Suppressor macrophage treated with lipopolysaccharide for 4 hours (primary cell): ENCODE results near the gene GMIP.
"Not testable (repeated sequence)": the region's sequence is repeated elsewhere in the genome, so short reads cannot be mapped to it uniquely, and the experiment has no call there.

Experiments used
- DNase-seq: peaks from one replicate; pipeline ENCODE4 v3.0.0-alpha.2; 2020

GMIP gene

DNA sequence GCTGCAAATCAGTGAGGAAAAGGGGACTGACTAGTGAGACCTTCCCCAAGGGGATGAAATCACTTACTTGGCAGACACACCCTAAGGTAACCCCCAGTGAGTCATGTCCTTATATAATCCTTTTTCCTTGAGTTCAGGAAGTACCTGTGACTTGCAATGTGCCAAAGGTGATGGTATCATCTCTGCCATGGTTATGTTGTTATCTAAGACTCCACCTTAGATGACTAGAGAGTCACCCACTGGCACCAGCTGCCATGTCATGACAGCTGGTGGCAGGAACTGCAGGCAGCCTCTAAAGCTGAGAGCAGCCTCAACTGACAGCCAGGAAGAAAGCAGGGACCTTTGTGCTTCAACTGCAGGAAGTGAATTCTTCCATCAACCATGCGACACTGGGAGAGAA lies 37.4 kb downstream of the GMIP start:
- DNase-seq, result no peak

DNA sequence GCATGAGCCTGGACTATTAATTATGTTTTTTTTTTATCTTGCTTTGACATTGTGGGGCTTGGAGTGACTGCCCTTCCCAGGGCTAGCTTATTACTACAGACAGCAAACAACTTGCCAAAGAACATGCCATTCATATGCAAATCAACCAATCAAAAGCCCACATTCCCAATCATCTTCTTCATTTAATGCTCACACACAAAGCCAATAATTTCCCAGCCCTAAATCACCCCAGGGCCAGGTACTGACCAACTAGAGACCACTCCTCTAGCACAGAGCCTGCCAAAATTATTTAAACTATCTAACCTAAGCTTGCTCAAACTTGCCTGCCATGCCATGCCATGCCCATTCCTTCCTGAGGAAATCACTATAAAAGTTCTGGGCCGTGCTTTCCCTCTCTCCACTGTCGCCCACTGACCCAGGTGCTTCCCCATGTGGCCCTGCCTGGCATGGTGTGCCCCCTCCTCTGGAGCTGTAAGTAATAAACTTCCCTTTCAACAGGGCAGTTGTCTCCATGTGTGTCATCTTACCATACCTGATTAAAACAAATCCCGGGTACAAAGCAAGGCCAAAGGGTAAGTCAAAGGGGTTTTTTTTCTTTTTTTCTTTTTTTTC lies 40.6 kb downstream of the GMIP start:
- no peak for DNase-seq

DNA sequence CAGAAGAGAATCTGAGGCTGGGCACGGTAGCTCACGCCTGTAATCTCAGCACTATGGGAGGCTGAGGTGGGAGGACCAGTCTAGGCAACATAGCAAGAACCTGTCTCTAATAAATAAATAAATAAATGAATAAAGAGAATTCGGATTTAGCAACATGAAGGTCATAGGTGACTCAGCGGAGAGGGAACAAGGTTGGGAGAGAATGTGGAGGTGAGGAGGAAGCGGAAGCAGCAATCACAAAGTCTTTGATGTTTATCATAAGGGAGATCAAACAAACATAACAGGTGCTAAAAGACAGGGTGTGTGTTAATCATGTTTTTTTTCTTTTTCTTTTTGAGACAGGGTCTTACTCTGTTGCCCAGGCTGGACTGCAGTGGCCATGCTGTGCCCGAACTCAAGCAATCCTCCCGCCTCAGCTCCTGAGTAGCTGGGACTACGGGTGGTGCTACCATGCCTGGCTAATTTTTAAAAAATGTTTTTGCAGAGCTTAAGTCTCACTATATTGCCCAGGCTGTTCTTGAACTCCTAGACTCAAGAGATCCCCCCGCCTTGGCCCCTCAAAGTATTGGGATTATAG lies 41.2 kb downstream of the GMIP start:
- no peak for DNase-seq

DNA sequence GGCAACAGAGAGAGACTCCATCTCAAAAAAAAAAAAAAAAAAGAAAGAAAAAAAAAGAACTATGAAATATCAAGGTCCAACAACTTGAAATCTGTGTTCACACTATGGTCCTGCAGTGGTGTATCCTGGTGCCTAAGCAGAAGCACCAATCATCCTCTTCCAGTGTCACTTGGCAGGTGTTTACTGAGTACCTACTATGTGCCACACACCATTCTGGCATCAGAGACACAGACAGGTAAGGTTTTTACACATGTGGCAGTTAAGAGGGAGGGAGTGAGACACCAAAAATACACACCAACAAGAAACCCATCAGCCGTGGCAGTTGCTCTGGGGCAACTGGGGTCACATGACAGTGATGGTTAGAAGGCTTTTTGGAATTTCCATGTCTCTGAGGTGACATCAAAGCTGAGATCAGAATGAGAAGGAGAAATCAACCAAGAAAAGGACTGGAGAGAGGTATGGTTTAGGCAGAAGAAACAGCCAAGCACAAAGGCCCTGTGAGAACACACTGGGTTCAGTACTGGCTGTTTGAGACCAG lies 42.6 kb downstream of the GMIP start:
- DNase-seq, result peak; percentile 61

DNA sequence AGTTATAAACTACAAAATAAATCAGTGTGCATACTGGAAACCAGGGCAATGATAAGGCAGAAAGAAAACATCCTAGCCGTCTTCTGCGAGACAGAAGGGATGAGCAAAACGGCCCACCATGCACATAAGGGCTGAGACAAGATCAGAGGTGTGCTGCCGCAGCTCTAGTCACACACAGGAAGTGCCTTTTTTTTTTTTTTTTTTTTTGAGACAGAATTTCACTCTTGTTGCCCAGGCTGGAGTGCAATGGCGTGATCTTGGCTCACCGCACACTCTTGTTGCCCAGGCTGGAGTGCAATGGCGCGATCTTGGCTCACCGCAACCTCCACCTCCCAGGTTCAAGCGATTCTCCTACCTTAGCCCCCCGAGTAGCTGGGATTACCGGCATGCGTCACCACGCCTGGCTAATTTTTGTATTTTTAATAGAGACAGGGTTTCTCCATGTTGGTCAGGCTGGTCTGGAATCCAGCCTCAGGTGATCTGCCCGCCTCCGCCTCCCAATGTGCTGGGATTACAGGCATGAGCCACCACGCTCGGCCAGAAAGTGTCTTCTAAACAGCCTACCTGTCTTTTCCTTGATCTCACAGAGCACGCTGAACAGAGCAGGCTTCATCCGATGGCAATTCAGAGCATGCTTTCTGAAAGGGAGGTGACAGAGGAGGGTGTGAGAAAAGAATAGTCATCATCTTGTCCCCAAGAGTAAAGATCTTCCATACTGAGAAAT lies 44.6 kb downstream of the GMIP start:
- not testable (repeated sequence) for DNase-seq

DNA sequence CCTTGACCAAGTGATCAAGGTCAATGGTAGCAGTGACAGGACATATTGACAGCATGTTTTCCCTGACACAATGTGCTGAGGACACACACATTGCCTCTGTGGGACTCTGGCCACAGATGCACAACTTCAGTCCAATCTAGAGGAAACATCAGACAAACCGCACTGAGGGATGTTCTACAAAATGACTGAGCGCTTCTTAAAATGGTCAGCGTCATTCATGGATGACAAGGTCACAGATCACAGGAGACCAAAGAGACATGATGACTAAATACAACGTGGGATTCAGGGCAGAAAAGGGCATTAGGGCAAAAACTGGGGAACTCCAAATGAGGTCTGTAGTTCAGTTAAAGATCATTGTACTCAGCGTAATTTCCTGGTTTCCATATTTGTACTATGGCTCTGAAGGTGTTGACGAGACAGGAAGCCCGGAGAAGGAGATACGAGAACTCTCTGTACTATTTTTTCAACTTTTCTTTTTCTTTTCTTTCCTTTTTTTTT lies 45.6 kb downstream of the GMIP start:
- peak; percentile 88 for DNase-seq

DNA sequence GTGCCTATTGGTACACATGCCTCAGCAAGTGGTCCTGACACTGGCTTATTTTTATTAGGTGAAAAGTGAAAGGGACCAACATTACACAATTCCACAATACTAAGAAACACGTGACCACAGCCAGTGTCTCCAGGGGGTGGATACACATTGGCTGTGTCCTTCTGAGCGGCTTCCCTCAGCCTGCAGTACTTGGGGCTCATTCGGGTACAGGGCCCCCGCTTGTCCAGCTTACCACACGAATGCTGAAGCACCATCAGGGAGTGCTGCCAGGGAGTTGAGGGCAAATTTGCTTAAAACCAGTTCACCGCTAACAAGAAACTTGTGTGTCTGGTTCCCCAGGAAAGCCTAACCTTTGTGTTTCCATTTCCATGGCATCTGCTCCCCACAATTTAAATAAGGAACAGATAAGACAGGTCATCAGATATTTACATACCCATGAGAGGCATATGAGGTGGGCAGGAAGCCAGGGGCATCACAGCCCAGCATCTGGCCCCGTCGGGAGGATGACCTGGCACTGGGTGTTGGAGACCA lies 48.2 kb downstream of the GMIP start:
- DNase-seq, result peak; percentile 78

DNA sequence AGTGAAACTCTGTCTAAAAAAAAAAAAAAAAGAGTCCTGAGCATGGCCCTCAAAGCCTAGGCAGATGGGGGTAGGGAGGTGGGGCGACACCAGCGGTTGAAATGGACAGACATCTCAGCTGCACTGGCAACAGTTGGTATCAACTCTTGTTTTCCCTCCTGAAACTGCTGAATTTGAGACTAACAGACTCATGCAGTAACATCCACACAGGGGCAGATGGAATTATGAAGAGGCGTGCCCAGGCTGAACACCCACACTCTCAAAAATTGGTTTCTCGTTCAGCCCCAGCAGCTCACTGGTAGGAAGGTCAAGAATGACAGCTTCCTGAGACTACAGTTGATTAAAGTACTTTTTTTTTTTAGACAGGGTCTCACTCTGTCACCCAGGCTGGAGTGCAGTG lies 49.1 kb downstream of the GMIP start:
- DNase-seq, result peak; percentile 68

DNA sequence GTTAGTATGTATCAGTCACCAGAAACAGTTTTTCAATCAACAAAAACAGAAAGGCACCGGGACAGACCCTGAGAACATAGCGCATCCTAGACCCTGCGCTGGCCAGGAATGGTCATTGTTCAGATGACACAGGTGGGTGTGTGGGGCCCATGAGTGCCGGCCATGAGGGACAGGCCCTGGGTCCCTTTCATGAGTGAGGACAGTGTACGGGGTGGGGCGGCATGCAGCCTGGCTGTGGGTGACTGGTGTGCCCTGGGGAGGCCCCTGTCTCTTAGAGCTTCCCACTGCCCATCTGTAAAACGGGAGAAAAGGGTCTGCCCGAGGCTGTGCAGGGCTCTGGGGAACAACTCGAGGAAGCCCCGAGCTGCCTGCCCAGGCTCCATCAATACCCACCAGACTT lies 50.8 kb downstream of the GMIP start:
- no peak for DNase-seq

DNA sequence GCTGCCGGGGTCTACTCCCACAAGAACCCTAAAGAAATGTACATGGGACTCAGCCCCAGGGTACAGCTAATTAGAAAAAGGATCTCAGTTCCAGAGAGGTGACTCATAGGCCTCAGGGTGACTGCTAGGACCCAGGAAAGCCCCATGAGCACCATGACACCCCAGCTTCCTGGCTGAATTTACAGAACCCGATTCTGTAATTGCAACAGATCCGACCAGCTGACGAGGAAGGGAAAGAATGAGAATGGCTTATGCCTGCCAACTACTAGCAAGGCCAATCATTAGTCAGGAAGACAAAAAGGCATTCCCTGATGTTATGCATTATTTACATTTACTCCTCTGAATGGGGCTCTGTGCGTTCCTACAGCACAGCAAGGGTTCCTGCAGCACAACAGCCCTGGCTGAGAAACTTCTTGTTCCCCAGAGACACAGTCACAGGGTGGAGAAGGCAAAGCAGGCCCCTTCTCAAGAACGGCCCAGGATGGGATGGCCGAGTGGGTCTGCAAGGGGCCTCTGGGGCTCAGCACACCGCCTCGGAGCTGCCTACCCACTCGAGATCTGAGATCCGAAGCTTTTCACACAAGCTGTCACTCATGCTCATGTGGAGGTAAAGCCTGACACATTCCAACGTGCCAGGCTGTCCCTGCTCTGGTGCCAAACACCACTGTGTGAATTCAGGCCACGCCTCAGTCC lies 52.2 kb downstream of the GMIP start:
- peak; percentile 96 for DNase-seq

DNA sequence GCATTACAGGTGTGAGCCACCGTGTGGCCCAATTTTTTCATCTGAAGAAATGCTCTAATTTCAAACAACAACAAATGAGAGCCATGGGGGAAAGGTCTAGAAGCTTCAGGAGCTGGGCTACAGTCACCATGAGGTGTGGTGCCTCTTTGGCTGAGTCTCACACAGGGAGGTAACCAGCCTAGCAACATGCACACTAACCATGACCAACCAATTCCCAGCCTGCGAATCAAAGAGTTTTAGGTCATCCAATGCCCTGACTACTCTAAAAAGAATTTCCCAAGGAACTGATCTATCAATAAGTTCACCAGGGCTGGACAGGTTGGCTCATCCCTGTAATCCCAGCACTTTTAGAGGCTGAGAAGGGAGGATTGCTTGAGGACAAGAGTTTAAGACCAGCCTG lies 54.9 kb downstream of the GMIP start:
- DNase-seq, result no peak

DNA sequence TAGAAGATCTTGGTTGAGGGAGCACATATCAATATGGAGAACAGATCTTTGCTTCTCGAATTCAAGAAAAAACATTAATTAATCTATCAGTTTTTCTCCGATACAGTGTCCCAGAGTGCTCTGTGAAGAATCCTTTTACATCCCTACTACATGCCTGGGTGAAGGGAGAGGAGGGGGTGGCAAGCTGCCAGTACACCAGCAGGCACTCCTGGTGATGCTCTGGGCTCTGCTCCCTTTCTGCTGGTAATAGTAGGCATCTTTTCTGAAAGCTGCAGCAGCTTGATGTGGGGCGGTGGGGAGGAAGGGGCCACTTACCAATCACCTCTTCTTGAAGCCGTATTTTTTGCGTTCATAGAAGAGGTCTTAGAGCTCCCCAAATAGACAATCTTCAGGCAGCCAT lies 55.7 kb downstream of the GMIP start:
- DNase-seq, result no peak

DNA sequence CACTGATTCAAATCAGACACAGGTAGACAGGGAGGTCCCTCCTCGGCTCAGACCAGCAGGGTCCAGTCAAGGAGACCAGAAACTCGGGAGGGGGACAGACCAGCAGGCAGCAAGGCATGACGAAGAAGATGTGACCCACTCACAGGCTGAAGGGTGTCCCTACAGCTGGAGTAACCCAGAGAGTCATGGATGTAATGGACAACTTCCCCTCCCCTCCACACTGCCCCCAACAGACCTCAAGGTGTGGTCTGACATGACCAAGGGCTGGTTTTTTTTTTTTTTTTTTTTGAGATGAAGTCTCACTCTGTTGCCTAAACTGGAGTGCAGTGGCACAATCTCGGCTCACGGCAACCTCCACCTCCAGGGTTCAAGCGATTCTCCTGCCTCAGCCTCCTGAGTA lies 59.1 kb downstream of the GMIP start:
- no peak for DNase-seq

DNA sequence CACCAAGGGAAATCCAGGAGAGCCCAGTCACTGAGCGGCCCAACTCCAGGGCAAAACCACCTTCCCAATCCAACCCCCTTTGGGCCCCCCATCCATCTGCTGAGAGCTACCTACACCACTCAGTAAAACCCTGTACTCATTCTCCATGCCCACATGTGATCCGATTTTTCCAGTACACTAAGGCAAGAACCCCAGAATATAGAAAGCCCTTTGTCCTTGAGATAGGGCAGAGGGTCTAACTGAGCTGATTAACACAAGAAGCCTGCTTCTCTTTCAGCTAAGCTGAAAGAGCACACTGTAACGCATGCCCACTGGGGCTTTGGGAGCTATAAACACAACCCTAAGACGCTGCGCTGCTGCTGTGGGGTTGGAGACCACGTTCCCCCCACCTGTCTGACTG lies 61.0 kb downstream of the GMIP start:
- DNase-seq, result no peak

DNA sequence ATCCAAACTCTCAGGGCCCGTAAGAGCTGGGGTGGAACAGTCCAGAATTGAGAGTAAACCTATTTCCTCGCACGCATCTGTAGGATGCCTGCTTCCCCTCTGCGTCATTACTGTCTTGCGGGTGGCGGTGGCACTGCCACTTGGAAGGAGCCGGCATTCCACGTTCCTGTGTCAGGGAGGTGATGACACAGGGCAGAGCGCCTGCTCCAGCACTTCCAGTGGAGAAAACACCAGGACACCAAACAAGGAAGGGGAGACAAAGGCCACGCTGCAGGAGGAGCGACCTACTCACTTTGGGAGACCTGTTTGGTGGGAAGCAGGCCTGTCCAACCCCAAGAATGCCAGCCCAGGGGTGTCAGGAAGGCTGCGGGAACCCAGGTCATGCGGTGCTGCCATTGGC lies 62.1 kb downstream of the GMIP start:
- no peak for DNase-seq

DNA sequence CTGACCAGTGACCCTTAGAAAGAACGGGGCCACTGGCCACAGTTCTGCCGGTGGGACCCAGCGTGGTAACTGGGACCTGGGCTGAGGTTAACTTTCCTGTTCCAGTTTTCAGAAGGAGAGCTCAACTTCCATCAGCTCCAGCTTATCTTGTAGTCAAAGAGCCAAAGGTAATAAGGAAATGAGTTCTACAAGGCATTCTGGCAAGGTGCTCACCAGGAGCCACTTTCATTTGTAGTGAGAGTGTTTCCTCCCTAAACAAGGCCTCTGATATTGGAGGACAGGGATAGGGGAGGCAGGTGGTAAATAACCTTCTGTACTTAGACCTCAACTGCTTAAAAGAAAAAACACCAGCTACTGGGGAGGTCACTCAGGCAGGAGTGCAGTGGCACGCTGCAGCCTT lies 63.0 kb downstream of the GMIP start:
- no peak for DNase-seq

DNA sequence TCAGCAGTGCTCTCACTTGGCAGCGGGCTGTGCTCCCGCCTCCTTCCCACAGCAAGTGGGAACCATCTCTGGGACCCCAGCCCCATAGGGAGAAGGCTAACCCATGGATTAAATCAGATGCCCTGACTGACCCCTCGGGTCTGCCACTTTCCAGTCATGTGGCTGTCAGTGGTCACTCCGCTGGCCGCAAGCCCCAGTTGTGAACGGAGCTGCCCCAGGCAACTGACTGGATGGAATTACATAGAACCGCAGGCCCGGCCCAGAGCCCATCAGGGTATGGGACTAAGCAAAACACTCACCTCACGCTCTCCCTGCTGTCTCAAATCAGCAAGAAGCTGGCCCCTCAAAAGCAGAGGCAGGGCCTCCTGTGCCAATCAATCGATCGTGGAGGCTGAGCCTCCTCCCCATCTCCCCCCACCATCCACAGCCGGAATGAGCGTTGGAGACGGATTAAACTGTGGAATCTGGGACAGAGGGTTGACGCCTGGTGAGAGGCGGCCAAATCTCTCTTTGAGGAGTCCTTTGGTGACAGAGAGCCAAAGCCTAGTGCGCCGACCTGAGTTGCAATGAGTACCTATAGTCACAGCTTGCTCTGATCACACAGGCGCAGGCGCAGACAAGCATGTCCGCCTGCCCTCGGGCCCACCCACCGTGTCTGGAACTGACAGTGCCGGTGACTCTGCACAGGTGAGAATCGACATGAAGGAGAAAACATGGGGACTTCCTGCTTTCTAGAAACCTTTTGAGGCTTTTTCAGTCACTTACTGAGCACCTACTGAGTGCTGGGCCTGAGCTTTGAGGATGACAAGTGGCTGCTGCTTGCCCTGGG lies 63.7 kb downstream of the GMIP start:
- no peak for DNase-seq
